HepG2 (cell line): ENCODE data around the gene GPATCH4. TPM values are rescaled to one million over a fixed set of nuclear protein-coding genes. Genes with fewer than 3 reads are reported as not detected.

Source experiments
- ATF7-NPFF ChIP-seq: sonication (generic); formaldehyde crosslinking; IDR thresholded peaks from 2 replicates; pipeline ENCODE4 v1.8.1; 2023; ENCODE audit warnings: mild to moderate bottlenecking, low read depth, missing genetic modification reagents, moderate library complexity
- CSRNP1 ChIP-seq: sonication (generic); formaldehyde crosslinking; IDR thresholded peaks from 2 replicates; pipeline ENCODE4 v1.8.1; 2023; ENCODE audit warnings: mild to moderate bottlenecking, missing genetic modification reagents
- DMTF1 ChIP-seq: sonication (generic); formaldehyde crosslinking; IDR thresholded peaks from 2 replicates; pipeline ENCODE4 v1.4.0; 2020; ENCODE audit warnings: mild to moderate bottlenecking, missing genetic modification reagents
- EHMT2 ChIP-seq: fragments of 200-600 bp; sonication (generic); IDR thresholded peaks from 2 replicates; pipeline ENCODE4 v1.7.0; 2017; ENCODE audit warnings: antibody characterized with exemption, low read depth, low read length, borderline replicate concordance
- GATAD2A ChIP-seq: IDR thresholded peaks from 2 replicates; pipeline ENCODE4 v1.6.1; 2016
- HIVEP1 ChIP-seq: sonication (generic); formaldehyde crosslinking; IDR thresholded peaks from 2 replicates; pipeline ENCODE4 v1.4.0; 2020; ENCODE audit warnings: mild to moderate bottlenecking, missing genetic modification reagents
- KLF13 ChIP-seq: sonication (generic); formaldehyde crosslinking; IDR thresholded peaks from 2 replicates; pipeline ENCODE4 v1.4.0; 2020; ENCODE audit warnings: mild to moderate bottlenecking, missing genetic modification reagents
- LBX2 ChIP-seq: sonication (generic); formaldehyde crosslinking; IDR thresholded peaks from 2 replicates; pipeline ENCODE4 v1.5.0; 2020; ENCODE audit warnings: missing genetic modification reagents, mild to moderate bottlenecking, borderline replicate concordance
- NCOA5 ChIP-seq: sonication (generic); formaldehyde crosslinking; IDR thresholded peaks from 2 replicates; pipeline ENCODE4 v1.4.0; 2020; ENCODE audit warnings: missing genetic modification reagents
- NFE2 ChIP-seq: sonication (generic); formaldehyde crosslinking; IDR thresholded peaks from 2 replicates; pipeline ENCODE4 v1.4.0; 2020; ENCODE audit warnings: missing genetic modification reagents
- NRL ChIP-seq: sonication (generic); formaldehyde crosslinking; IDR thresholded peaks from 2 replicates; pipeline ENCODE4 v1.5.0; 2020; ENCODE audit warnings: missing genetic modification reagents, mild to moderate bottlenecking, moderate library complexity, borderline replicate concordance
- SNAI1 ChIP-seq: sonication (generic); formaldehyde crosslinking; IDR thresholded peaks from 2 replicates; pipeline ENCODE4 v1.5.0; 2020; ENCODE audit warnings: mild to moderate bottlenecking, missing genetic modification reagents, borderline replicate concordance
- SP4 ChIP-seq: sonication (generic); formaldehyde crosslinking; IDR thresholded peaks from 2 replicates; pipeline ENCODE4 v1.8.1; 2023; ENCODE audit warnings: mild to moderate bottlenecking, missing genetic modification reagents
- TARDBP ChIP-seq: sonication (generic); formaldehyde crosslinking; IDR thresholded peaks from 2 replicates; pipeline ENCODE4 v1.8.0; 2022; ENCODE audit warnings: mild to moderate bottlenecking, missing genetic modification reagents
- TRIM24 ChIP-seq: sonication (generic); formaldehyde crosslinking; IDR thresholded peaks from 2 replicates; pipeline ENCODE4 v1.8.0; 2022; ENCODE audit warnings: mild to moderate bottlenecking, missing genetic modification reagents
- ZBED4 ChIP-seq: sonication (generic); formaldehyde crosslinking; IDR thresholded peaks from 2 replicates; pipeline ENCODE4 v1.4.0; 2020; ENCODE audit warnings: missing genetic modification reagents, borderline replicate concordance
- ZFP1 ChIP-seq: IDR thresholded peaks from 2 replicates; pipeline ENCODE4 v1.6.1; 2016
- ZNF883 ChIP-seq: sonication (generic); formaldehyde crosslinking; IDR thresholded peaks from 2 replicates; pipeline ENCODE4 v1.5.1; 2020; ENCODE audit warnings: mild to moderate bottlenecking, missing genetic modification reagents; ENCODE audit errors: not compliant biosample characterization
- polyA plus RNA-seq, 8 experiments: library from polyadenylated mRNA; depleted of rRNA in 3 of 8; stranded (reverse) in 7 of 8; unstranded in 1 of 8; fragments of >200 nt; fragmentation: Illumina TruSeq in 4 of 8; extraction: Trizol in 4 of 8; gene quantifications; 2 replicates each; pipeline versions ENCODE4 v1.2.1 to v1.2.3, GENCODE V29; 2011 to 2016; ENCODE audit warnings: low read depth in 4 of 8, missing spikeins in 1 of 8, mixed read lengths in 1 of 8; ENCODE audit not compliant: insufficient read depth in 1 of 8
- total RNA-seq, 5 experiments: library from RNA; depleted of rRNA; stranded (reverse); fragments of >200 nt; fragmentation: Illumina TruSeq; extraction: Trizol; gene quantifications; 2 replicates each; pipeline ENCODE4 v1.2.3, GENCODE V29; 2016; ENCODE audit warnings: low read depth in 1 of 5

GPATCH4 gene
- total and polyA plus RNA-seq, 2 of the 13 experiments (the other 11 are each of a cell fraction or from before 2014, with no cell fraction given): 19.2 to 37.9 TPM

GRCh38 chr1:156591432-156592157 lies 9.7 kb downstream of the GPATCH4 start, which contains the start of gene NAXE (continued):
- TF ChIP-seq ZBED4 (CRISPR knock-in tag) (peak; percentile 96), NFE2 (no peak), NRL (CRISPR knock-in tag) (peak; percentile 34; the same call in 1 of the 2 replicates), ATF7-NPFF (CRISPR knock-in tag) (peak; percentile 84; the same call in 1 of the 2 replicates), LBX2 (no peak), GATAD2A (CRISPR knock-in tag) (no peak; the same call in 1 of the 2 replicates), SNAI1 (no peak), TRIM24 (CRISPR knock-in tag) (no peak), SP4 (CRISPR knock-in tag) (peak; percentile 34; the same call in 1 of the 2 replicates), ZFP1 (CRISPR knock-in tag) (no peak), ZNF883 (CRISPR knock-in tag) (no peak), KLF13 (CRISPR knock-in tag) (no peak), HIVEP1 (CRISPR knock-in tag) (0 out of 2 replicates have a peak, but pooled peaks have one; percentile 29), TARDBP (CRISPR knock-in tag) (peak; percentile 15; the same call in 1 of the 2 replicates), CSRNP1 (CRISPR knock-in tag) (no peak), NCOA5 (0 out of 2 replicates have a peak, but pooled peaks have one; percentile 18), EHMT2 (no peak), DMTF1 (no peak)
